NOMO-1 treated with dmso at 0.1 percent for 144 hours (cell line): ENCODE results near the gene SYTL3.
"Not testable (repeated sequence)": the region's sequence is repeated elsewhere in the genome, so short reads cannot be mapped to it uniquely, and the experiment has no call there.

Experiments used
- DNase-seq: peaks from one replicate; lab custom pipeline; 2025; ENCODE audit not compliant: unreplicated experiment; lab: John Stamatoyannopoulos, UW

SYTL3 gene

GRCh38 chr6:158621694-158622544 is 27.9 kb upstream of the SYTL3 start:
- DNase-seq: no peak

- no peak for DNase-seq
These were observed 27.2 kb upstream of the SYTL3 start for GRCh38 chr6:158622545-158623190.

DNA sequence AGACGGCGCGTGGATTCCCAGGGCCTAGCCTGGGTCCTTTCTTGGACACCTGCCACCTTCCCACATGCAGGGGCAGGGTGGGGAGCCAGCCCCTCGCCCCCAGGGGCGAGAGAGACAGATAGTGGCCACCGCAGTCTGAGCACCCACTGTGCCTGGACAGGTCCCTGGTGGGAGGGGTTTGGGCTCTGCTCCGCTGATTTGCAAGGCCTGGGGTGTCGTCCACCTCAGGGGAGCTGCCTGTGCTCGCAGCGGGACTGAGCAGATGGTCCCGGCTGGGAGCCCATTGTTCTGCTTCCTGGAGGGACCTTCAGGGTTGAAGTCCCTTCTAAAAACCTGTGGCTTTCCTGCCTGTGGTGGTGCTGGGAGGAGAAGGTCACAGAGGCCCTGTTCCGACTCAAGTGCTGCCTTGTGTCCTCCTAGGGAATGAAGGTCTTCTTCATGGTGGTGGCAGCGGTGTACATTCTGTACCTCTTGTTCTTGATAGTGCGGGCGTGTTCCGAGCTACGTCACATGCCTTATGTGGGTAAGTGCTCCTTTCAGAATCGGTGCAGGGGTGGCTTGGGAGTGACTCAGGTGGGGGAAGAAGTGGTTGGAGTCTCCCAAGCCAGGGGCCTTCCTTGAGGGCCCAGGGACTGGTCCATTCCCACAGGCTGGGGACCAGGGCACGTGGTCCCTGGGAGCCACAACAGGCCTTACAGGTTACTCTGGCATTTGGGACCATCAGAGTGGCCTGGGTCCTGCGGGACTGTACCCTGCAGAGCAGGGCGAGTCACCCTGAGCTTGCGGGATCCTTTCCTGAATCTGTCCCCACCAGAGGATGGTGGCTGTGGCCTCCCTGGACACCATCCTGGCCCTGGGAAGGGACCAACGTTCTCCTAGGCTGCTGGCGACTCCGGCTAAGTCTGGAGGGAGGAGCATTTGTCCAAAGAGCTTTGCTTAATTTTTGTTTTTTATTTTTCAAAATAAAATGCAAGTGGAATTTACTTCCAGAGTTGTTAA is 24.9 kb upstream of the SYTL3 start:
- DNase-seq: no peak

GRCh38 chr6:158625881-158626305 is 24.0 kb upstream of the SYTL3 start:
- DNase-seq: no peak

- DNase-seq: no peak
These were observed 23.3 kb upstream of the SYTL3 start for GRCh38 chr6:158626360-158627167.

DNA sequence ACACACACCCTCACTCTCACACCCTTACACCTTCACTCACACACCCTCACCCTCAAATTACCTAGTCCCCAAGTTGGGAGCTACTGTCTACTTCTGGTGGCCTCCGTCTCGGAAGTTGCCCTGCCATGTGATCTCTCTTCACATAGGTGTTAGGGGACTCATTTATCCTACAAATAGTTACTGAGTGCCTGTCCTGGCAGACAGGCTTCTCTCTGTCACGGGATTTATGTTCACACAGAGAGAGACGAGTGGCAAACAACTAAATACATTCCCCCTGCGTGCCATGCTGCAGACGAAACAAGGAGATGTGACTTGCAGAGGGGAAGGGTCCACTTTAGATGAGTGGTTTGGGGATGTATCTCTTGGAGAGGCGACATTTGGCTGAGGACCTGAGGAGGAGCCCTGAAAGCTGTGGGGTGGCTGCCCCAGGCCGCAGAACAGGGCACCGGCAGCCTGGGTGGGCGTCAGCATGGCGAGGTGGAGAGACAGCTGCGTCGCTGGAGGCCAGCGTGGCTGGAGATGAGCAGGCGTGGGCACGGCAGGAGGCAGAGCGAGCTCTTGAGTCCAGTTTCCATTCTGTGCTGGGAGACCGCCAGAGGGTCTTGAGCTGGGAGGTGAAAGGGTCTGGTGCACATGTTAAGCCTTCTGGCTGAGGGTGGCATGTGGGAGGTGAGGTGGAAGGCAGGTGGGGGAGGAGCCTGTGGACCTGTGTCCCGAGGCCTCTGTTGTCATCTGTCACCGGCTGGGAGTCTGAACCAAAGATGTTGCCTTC is 22.5 kb upstream of the SYTL3 start:
- no peak for DNase-seq

- no peak for DNase-seq
These were observed 22.0 kb upstream of the SYTL3 start for GRCh38 chr6:158627940-158628211.

- DNase-seq: no peak
These were observed 21.3 kb upstream of the SYTL3 start for GRCh38 chr6:158628542-158628941.

DNA sequence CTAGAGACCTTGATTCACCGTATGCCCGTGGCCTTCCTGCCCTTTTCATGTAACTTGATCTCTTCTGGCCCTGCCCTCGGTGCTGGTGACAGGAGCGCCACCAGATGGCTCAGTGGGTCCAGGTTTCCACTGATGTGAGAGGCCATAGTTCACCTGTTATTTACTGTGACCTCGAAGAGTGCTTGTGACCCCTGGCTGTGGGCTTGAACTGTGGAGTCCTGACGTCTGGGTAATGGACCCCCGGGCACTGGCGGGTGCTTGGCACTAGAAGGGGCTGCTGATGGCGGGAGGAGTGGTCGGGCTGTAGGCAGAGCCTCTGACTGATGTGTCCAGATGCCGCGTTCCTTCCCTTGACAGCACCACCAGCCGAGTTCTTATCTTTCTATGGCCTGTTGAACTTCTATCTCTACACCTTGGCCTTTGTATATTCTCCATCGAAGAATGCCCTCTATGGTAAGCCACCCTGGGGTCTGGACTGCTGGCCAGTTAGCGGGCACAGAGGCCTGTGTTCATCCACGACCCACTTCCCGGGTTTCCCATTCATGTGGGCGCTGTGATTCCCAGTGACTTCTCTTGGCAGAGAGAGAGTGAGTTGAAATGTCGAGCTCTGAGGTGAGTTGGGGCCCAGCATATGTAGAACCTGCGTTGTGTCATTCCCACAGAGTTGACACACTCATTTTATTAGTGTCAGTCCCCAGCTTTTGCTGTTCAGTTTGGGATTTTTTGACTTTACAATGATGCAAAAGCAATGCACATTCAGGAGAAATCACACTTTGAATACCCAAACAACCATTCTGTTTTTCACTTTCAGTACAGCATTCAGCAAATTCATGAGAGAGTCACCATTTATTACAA is 20.3 kb upstream of the SYTL3 start:
- DNase-seq: no peak

GRCh38 chr6:158630938-158631616 is 18.8 kb upstream of the SYTL3 start:
- DNase-seq: no peak

GRCh38 chr6:158631678-158632537 is 17.9 kb upstream of the SYTL3 start:
- DNase-seq: no peak

GRCh38 chr6:158632538-158633119 is 17.2 kb upstream of the SYTL3 start:
- not testable (repeated sequence) for DNase-seq

DNA sequence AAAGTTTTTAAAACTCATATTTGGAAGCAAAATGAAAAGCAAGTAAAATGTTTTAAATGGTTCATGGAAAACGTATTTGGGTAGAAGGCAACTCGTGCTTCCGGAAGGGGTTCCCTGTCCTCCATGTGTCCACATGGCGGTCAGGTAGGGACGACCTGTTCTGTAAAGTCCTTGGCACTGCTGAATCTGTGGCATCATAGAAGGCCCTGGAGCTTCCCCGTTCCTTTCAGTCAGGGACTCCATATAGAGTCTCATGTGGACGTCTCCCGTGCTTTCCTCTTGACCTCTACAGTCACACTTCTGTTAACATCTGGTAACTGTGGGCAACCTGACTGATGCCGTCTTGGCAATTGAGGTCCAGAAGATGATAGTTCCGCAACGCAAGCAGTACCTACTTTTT is 16.7 kb upstream of the SYTL3 start:
- DNase-seq: no peak

GRCh38 chr6:158634695-158635426 is 15.0 kb upstream of the SYTL3 start:
- DNase-seq: no peak

GRCh38 chr6:158635427-158636073 is 14.3 kb upstream of the SYTL3 start:
- DNase-seq: no peak

GRCh38 chr6:158636778-158637177 is 13.1 kb upstream of the SYTL3 start:
- DNase-seq: no peak
